NCI-H460 (cell line): Measurements from ENCODE around the gene CDK2AP2. TPM values are rescaled to one million over a fixed set of nuclear protein-coding genes. Genes with fewer than 3 reads are reported as not detected.
A peak's percentile ranks its signal among the peaks of the same experiment; 100 is the strongest.
"Not testable (repeated sequence)": the region's sequence is repeated elsewhere in the genome, so short reads cannot be mapped to it uniquely, and the experiment has no call there.

Experiments
- DNase-seq: peaks from one replicate; pipeline ENCODE4 v3.0.0-alpha.2; 2016; ENCODE audit warnings: low read depth; ENCODE audit errors: extremely low read depth
- small RNA-seq, 2 experiments: library from RNA; depleted of rRNA; stranded (forward); fragments of <200 nt; gene quantifications; one replicate each; pipeline ENCODE3, GENCODE V24; 2014
- total RNA-seq: library from RNA; depleted of rRNA; stranded (reverse); fragments of >200 nt; shearing (Covaris generic); gene quantifications from 2 replicates; pipeline ENCODE4 v1.2.3, GENCODE V29; 2014; rRNA removed

Gene CDK2AP2
- total RNA-seq, 1 experiment from 2014 or later = 25.1 TPM

DNA sequence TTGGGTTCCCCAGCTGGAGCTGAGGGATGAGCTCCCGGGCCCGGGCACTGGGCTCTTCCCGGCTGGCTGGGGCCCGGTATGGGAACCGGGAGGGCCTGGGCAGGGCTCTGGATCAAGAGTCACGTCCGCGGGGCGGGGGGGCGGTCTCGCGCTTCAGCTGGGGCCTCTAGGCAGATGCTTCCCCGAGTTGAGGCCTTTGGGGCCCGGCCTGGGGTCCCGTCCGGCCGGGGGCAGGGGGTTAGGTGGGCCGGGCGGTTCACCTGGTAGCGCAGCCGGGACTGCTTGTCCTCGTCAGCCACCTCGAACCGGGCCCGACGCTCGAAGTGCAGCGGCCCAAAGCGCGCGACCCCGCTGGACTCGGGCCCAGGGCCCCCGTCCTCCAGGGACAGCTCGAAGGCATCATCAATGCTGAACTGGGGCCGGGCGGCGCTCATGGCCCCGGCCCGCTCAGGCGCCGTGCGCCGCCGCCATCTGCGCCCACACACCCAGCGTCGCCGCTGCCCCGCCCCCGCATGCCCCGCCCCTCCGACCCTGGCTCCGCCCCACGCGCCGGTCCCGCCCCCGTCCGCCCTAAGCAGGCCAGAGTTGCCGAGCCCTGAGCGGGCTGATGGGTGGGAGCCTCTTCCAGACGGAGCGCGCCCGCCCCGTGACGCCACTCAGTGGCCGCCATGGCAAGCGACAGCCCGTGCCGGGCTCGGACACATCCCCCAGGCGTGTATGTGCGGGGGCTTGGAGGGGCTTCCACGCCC, 39.0 kb downstream of the CDK2AP2 start, which contains the start of gene TMEM134:
TSS of gene TMEM134 (minus strand) at position 493 of the 749 bp plus-strand sequence. CDS start at position 434, 59 bp downstream.
- DNase-seq = peak; percentile 80

DNA sequence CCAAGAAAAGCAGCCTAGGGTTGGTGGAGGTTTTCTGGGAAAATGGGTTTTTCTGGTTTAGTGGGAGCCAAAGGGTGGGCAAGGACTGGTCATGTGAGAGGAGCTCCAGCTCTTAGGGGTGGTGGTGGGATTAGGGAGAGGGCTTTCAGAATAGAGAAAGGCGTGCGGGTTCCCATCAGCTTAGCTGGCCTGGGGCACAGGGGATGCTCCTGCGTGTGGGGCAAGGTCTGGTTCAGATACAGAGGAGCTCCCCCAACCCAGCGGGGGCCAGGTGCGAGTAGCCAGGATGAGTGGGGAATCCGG, 39.6 kb downstream of the CDK2AP2 start:
- no peak for DNase-seq

DNA sequence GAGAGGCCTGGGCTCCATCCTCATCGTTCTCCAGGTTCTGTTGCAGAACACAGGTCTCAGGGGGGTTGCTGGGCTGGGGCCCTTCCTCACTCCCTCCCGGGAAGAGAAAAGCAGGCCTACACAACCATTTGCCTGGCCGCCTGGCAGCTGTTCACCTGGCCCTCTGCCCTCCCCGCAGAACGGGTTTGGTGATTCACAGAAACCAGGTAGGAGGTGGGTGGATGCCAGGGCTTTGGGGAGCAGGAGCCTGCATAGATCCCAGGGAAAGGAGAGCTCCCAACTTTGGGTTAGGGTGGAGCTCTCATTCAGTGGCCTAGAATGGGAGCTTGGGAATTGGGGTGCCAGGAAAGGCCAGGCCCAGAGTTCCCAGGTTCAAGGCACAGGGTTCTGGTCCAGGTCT, 39.9 kb downstream of the CDK2AP2 start:
- no peak for DNase-seq

DNA sequence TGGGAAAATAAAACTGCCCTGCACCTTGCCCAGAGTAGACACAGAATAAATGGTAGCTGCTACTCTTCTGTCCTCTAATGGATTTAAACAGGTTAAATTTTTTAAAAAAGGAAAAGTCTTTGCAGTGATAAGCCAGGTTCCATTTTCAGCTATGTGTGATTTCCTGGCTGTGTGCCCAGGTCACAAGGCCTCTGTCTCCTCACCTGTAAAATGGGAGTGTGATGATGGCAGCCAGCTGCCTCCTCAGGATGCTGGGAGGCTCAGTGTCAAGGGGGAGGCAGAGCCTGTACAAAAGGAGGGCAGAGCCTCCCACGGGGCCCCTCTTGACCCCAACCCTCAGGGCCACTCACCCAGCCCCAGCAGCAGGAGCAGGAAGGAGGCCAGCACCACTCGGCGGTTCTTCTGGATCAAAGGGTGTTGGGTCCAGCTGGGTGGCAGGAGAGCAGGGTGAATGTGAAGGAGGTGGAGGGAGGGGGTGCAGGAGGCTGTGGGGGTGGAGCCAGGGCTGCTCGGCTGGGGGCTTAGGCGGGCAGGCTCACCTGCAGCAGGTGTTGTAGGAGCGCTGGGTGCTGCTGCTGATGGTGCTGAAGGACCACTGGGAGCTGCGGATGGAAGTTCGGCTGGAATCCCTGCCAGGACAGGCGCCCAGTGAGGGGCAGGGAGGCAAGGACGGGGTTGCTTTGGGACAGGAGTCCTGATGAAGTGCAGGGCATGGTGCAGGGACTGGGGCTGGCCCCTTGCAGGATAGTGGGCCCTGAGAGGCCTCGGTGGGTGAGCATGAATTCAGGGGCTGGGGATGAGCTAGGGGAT, 40.8 kb downstream of the CDK2AP2 start:
- no peak for DNase-seq

DNA sequence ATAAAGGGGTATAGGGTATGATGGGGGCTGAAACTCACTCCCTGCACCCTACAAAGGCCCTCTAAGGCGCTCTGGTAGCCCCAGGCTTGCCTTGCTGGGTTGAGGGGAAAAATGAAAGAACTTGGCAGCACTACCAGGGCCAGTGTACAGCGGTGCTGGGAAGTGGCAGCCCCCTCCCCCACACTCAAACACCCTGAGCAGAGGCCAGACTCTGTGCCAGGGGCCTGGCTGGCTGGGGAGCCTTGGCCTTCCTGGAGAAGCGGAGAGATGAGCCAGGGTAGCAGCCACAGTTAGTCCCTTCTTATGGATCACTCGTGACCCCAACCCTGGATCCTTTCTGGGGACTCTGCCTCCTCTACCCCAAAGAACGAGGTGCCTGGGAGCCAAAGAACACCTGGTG, 41.6 kb downstream of the CDK2AP2 start:
- no peak for DNase-seq

DNA sequence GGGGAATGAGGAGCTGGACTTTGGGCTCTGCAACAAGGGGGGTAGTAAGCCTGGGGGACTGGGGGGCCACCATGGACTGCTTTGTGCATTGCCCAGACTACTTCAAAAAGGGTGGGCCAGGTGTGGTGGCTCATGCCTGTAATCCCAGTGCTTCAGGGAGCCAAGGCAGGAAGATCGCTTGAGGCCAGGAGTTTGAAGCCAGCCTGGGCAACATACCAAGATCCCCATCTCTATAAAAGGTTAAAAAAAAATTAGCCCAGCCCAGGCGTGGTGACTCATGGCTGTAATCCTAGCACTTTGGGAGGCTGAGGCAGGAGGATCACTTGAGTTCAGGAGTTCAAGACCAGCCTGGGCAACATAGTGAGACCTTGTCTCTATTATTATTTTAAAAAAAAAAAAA, 42.4 kb downstream of the CDK2AP2 start:
- not testable (repeated sequence) for DNase-seq

DNA sequence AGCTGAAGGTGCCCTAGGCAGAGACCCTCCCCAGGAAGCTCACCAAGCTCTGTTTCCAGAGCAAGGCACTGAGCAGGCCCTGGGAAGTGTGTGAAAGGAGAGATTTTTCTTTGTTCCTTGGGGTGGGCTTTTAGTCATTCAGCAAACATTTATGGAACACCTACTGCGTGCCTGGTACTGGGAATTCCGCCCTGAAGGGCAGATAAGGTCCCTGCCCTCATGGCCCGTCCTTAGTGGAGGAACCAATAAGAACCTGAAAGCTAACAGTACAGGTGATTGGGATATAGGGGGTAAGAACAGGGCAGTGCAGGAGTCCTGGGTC, 42.8 kb downstream of the CDK2AP2 start:
- DNase-seq = no peak

DNA sequence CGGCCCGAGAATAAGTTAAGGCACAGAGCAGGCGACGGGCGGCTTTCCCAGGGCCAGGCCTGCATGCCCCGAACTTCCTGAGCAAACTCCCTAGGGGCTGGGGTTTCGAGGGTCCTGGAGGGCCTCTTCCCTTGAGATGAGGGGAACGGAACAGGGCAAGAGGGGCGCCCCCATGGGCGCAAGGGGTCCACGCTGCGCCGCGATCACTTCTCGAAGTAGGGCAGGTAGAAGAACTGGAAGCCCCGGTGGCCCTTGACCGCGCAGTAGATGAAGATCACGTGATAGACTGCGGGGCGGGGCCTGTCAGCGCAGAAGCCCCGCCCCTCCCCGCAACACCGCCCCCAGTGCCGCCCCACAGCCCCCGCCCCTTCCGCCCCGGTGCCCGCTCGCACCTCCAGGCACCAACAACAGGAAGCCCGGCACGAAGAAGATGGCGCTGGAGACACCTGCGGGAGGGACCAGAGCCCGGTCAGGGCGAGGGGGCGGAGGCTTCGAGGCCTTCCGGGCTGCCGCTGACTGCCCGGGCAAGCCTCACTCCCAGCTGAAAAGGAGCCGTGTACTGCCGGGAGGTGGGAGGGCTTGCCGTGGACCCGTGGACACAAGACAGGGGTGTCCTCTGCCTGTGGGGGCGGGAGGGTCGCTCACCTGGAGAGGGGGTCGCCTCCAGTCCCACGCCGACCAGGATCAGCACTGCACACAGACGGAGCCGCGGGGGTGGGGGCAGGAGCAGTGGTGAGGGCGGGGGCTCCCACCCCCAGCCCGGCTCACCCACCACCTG, 43.4 kb downstream of the CDK2AP2 start:
- peak; percentile 75 for DNase-seq

DNA sequence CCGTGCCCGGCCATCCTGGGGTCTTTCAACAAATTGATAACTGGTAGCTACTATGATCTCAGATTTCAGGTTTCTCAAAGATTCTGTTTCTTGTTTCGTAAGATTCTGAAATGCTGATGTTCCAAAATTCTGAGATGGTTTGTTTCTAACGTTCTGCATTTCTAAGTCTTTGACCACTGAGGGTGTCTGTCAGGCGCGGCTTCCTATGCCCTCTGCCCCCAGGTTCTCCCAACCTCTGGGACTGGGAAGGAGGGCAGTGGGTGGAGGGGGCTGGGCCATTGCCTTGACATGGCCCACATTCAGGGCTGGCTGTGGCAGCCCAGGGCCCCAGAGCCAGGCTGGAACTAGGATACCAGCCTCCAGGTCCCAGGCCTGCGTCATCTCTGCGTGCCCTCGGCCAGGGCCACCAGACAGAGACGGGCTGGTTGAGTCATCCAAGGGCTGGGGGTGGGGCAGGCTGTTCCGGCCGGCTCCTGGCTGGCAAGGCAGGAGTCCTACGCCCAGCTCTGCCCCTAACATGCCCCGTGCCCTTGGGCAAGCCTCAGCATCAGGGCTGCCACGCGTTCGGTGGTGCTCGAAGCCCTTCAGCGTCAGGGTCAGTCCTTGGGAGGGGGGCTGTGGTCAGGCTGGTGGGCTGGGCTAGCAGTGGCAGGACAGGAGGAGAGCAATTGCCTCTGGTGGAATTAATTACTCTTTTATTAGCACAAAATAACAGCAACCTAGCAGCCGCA, 44.1 kb downstream of the CDK2AP2 start:
- peak; percentile 87 for DNase-seq

DNA sequence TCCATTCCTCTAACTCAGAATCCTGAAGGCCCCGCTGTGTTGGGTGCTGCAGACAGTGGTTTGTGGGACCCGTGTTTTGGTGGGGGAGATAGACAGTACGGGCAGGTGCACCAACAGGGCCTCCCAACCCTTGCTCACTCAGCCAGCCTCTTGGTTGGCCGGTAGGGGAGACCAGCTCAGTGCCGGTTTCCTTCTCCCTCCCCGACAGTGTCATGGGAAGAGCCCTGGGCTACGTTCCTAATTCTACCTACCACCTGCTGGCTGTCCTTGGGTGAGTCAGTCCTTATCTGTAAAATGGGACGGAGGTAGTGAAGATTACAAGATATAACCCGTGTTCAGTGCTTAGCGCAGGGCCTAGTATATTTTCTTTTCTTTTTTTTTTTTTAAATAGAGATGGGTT, 44.8 kb downstream of the CDK2AP2 start:
- DNase-seq = no peak

DNA sequence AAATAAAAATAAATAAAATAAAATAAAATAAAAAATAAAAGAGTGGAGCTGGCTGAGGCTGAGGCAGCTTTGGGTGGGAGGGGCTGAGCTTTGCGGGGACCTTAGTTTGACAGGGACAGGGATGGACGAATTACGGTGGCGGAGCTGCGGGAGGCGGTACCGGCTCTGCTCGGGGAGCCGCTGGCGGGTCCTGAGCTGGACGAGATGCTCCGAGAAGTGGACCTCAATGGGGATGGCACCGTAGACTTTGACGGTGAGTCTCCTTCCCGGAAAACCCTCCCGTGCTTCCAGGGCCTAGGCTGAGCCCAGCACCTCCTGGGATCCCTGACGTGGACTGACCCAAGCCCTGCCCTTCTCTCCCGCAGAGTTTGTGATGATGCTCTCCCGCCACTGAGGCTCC, 49.7 kb downstream of the CDK2AP2 start:
- DNase-seq = no peak

DNA sequence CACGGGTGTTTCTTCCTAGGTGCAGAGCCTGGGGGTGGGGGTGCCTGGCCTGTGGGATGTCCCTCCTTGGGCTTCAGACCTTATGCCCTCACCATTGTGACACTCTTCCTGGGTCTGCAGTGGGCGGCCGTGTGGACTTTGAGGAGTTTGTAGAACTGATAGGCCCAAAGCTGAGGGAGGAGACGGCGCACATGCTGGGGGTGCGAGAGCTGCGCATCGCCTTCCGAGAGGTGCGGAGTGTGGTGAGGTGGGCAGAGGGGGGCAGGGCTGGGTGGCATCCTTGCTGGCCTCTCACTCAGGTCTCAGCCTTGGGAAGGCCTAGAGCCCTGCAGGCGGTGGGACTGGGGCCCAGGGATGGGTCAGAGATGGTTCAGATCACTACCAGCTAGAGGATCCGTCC, 50.5 kb downstream of the CDK2AP2 start:
- DNase-seq = no peak

Small RNA genes lying within 50 kb of the gene (small RNA-seq; reads per million reads assigned to genes)
- gene MIR6752 = 0 reads per million in 2 experiments

Other genes starting within 250 kb of the CDK2AP2 start
- 39.2 and 40.7 TPM in 2 replicates for gene GRK2, start 241.7 kb downstream of the CDK2AP2 start, total RNA-seq
- 14.3 and 21.2 TPM in 2 replicates for gene ANKRD13D, start 218.9 kb downstream of the CDK2AP2 start, total RNA-seq
- gene SSH3, start 204.6 kb downstream of the CDK2AP2 start, total RNA-seq = 5.0 and 8.6 TPM in 2 replicates
- gene POLD4, start 154.6 kb downstream of the CDK2AP2 start, total RNA-seq = 62.8 and 75.5 TPM in 2 replicates
- 4.9 and 5.3 TPM in 2 replicates for gene CLCF1, start 134.6 kb downstream of the CDK2AP2 start, total RNA-seq
- gene RAD9A, start 116.2 kb downstream of the CDK2AP2 start, total RNA-seq = 4.2 and 5.9 TPM in 2 replicates
- gene PPP1CA, start 106.3 kb downstream of the CDK2AP2 start, total RNA-seq = 137 and 159 TPM in 2 replicates
- gene TBC1D10C, start 104.1 kb downstream of the CDK2AP2 start, total RNA-seq = not detected in 2 replicates
- 0.09 and 0.12 TPM in 2 replicates for gene CARNS1, start 92.5 kb downstream of the CDK2AP2 start, total RNA-seq
- gene RPS6KB2, start 79.7 kb downstream of the CDK2AP2 start, total RNA-seq = 21.6 and 23.6 TPM in 2 replicates
- not detected in 2 replicates for gene PTPRCAP, start 70.5 kb downstream of the CDK2AP2 start, total RNA-seq
- gene CORO1B, start 64.7 kb downstream of the CDK2AP2 start, total RNA-seq = 29.2 and 33.0 TPM in 2 replicates
- gene GPR152, start 55.4 kb downstream of the CDK2AP2 start, total RNA-seq = not detected in 2 replicates
- 3.2 and 4.1 TPM in 2 replicates for gene CABP4, start 52.8 kb downstream of the CDK2AP2 start, total RNA-seq
- gene TMEM134, start 38.9 kb downstream of the CDK2AP2 start, total RNA-seq = 7.4 and 19.9 TPM in 2 replicates
- gene AIP, start 25.1 kb downstream of the CDK2AP2 start, total RNA-seq = 49.2 and 49.5 TPM in 2 replicates
- 24.5 TPM in 2 replicates for gene PITPNM1, start 2.8 kb downstream of the CDK2AP2 start, total RNA-seq
- not detected in 2 replicates for gene CABP2, start 15.3 kb upstream of the CDK2AP2 start, total RNA-seq
- 665 and 811 TPM in 2 replicates for gene GSTP1, start 75.7 kb upstream of the CDK2AP2 start, total RNA-seq
- 152 and 162 TPM in 2 replicates for gene NDUFV1, start 98.8 kb upstream of the CDK2AP2 start, total RNA-seq
- gene NUDT8, start 121.8 kb upstream of the CDK2AP2 start, total RNA-seq = 3.5 and 6.9 TPM in 2 replicates
- gene TBX10, start 131.6 kb upstream of the CDK2AP2 start, total RNA-seq = not detected in 2 replicates
- not detected in 2 replicates for gene ACY3, start 142.6 kb upstream of the CDK2AP2 start, total RNA-seq
- not detected in 2 replicates for gene ALDH3B2, start 166.5 kb upstream of the CDK2AP2 start, total RNA-seq